ENCODE data around the gene PPFIA1. TPM values are rescaled to one million over a fixed set of nuclear protein-coding genes. Genes with fewer than 3 reads are reported as not detected.

Gene PPFIA1
- total and polyA plus RNA-seq, 10 of the 15 experiments (the other 5 are each of a cell fraction or from before 2014, with no cell fraction given), result 5.2 to 26.2 (median 15.8) TPM

DNA sequence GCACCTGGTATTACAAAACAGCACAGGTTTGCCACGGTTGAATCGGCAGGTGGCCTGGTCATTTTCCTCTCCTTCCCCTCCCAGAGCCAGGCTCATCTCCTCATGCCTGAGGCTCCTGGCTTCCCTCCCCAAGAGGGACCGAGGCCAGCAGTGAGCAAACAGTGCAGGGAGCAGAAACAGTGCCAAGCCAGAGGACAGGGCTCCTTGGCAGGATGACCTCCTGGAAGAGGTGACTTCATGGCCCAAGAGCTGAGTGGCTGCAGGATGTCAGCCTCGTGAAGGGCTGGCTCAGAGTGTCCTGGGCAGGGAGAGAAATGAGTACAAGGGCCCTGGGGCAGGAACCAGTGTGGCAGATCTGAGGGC lies 22.8 kb upstream of the PPFIA1 start:
- no TSS peak for BruUV-seq (replicated peaks)
- 23% methylated on average over 4 of the region's 4 CpGs for WGBS (ENCODE audit: insufficient coverage, insufficient replicate concordance, low lambda C conversion rate, missing lambda C conversion rate)

More for the DNA sequence above, 22.8 kb upstream of the PPFIA1 start:
- ChIA-PET POLR2A (no interaction called here), SMC1A (ENCODE audit: uncharacterized antibody, unreplicated experiment) (no interaction called here), RAD21 (ENCODE audit: unreplicated experiment) (no interaction called here), CTCF (no interaction called here)
- H3K4me2 ChIP-seq (ENCODE audit: control insufficient read depth, insufficient read depth), result no peak overlapping the region
- TF ChIP-seq ATF3 (IDR thresholded peaks at IDR 0.05; ENCODE audit: borderline replicate concordance, extremely low read depth, low read depth, low read length) (no peak), TCF12 (IDR thresholded peaks at IDR 0.05; ENCODE audit: low read depth, low read length) (no peak), TARDBP (IDR thresholded peaks at IDR 0.05; ENCODE audit: borderline replicate concordance) (no peak), PBX3 (IDR thresholded peaks at IDR 0.05; ENCODE audit: insufficient replicate concordance, low read depth, low read length) (no peak), RCOR1 (conservative IDR thresholded peaks at IDR 0.05; ENCODE audit: low read depth, low read length) (no peak), CBFB (IDR thresholded peaks at IDR 0.05; ENCODE audit: low read depth) (no peak), GATAD2B (conservative IDR thresholded peaks at IDR 0.05; ENCODE audit: low read depth) (no peak), KAT2A (conservative IDR thresholded peaks at IDR 0.05; ENCODE audit: control insufficient read depth, low read depth, low read length) (no peak), FOXM1 (IDR thresholded peaks at IDR 0.05; ENCODE audit: low read depth, low read length) (no peak), POLR2A (IDR thresholded peaks at IDR 0.05; ENCODE audit: low read depth, low read length) (no peak), CHD2 (IDR thresholded peaks at IDR 0.05; ENCODE audit: borderline replicate concordance, low read depth, low read length) (no peak)
- TF ChIP-seq, protein P1, sequence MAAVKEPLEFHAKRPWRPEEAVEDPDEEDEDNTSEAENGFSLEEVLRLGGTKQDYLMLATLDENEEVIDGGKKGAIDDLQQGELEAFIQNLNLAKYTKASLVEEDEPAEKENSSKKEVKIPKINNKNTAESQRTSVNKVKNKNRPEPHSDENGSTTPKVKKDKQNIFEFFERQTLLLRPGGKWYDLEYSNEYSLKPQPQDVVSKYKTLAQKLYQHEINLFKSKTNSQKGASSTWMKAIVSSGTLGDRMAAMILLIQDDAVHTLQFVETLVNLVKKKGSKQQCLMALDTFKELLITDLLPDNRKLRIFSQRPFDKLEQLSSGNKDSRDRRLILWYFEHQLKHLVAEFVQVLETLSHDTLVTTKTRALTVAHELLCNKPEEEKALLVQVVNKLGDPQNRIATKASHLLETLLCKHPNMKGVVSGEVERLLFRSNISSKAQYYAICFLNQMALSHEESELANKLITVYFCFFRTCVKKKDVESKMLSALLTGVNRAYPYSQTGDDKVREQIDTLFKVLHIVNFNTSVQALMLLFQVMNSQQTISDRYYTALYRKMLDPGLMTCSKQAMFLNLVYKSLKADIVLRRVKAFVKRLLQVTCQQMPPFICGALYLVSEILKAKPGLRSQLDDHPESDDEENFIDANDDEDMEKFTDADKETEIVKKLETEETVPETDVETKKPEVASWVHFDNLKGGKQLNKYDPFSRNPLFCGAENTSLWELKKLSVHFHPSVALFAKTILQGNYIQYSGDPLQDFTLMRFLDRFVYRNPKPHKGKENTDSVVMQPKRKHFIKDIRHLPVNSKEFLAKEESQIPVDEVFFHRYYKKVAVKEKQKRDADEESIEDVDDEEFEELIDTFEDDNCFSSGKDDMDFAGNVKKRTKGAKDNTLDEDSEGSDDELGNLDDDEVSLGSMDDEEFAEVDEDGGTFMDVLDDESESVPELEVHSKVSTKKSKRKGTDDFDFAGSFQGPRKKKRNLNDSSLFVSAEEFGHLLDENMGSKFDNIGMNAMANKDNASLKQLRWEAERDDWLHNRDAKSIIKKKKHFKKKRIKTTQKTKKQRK (IDR thresholded peaks at IDR 0.05; ENCODE audit: low read depth, low read length), result no peak
- TF ChIP-seq, protein P2, sequence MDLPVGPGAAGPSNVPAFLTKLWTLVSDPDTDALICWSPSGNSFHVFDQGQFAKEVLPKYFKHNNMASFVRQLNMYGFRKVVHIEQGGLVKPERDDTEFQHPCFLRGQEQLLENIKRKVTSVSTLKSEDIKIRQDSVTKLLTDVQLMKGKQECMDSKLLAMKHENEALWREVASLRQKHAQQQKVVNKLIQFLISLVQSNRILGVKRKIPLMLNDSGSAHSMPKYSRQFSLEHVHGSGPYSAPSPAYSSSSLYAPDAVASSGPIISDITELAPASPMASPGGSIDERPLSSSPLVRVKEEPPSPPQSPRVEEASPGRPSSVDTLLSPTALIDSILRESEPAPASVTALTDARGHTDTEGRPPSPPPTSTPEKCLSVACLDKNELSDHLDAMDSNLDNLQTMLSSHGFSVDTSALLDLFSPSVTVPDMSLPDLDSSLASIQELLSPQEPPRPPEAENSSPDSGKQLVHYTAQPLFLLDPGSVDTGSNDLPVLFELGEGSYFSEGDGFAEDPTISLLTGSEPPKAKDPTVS (IDR thresholded peaks at IDR 0.05; ENCODE audit: low read depth, low read length), result no peak
- no peak overlapping the region for H3K9ac ChIP-seq (ENCODE audit: control insufficient read depth, insufficient read depth, low read length)
- DNase-seq (ENCODE audit: low read depth, low spot score), result no peak
- H3K4me1 ChIP-seq (ENCODE audit: control insufficient read depth, insufficient read depth, low read length), result peaks cover 2% of the 10 kb centered on the region; the same call in 1 of the 2 replicates
- H3K27me3 ChIP-seq (replicated peaks in 1 of 2; ENCODE audit: control insufficient read depth in 2 of 2, insufficient read depth in 2 of 2, low read length in 1 of 2), result no peaks in the 10 kb centered on the region; a peak in 2 of 4 replicates
- no peak overlapping the region for H2AFZ ChIP-seq (ENCODE audit: control insufficient read depth, low read depth, low read length)
- H4K20me1 ChIP-seq (ENCODE audit: control insufficient read depth, insufficient read depth), result no peaks in the 10 kb centered on the region; the same call in 1 of the 2 replicates
- ATAC-seq, result no peak
- H3K4me3 ChIP-seq, result no peak overlapping the region
- H3K27ac ChIP-seq (ENCODE audit: control insufficient read depth, insufficient read depth), result no peak overlapping the region
- no peaks in the 10 kb centered on the region; the same call in 2 of the 3 replicates for H3K9me3 ChIP-seq (replicated peaks; ENCODE audit: control insufficient read depth, insufficient read depth, low read length)
- in situ Hi-C loops (cut with MboI) (no loop called here), intact Hi-C loops (cut with micrococcal nuclease; ENCODE audit: unreplicated experiment) (no loop called here)
- FAIRE-seq, result no peak
- H3K79me2 ChIP-seq (ENCODE audit: control insufficient read depth, insufficient read depth, low read length), result no peaks in the 10 kb centered on the region
- no peaks in the 10 kb centered on the region for H3K36me3 ChIP-seq (ENCODE audit: control insufficient read depth in 2 of 2, insufficient read depth in 2 of 2, low read length in 1 of 2)

Measured in GM12878 (cell line).